ENCODE results near the gene TP53TG3D.
"Not testable (repeated sequence)": the region's sequence is repeated elsewhere in the genome, so short reads cannot be mapped to it uniquely, and the experiment has no call there.

- TF ChIP-seq CTCF (IDR thresholded peaks at IDR 0.05); SIN3A (IDR thresholded peaks at IDR 0.05; ENCODE audit: borderline replicate concordance, insufficient read depth, low read depth, low read length); POLR2AphosphoS5 (IDR thresholded peaks at IDR 0.05; ENCODE audit: low read depth, low read length); REST (IDR thresholded peaks at IDR 0.05; ENCODE audit: insufficient read depth in 1 of 2, low read depth in 2 of 2, low read length in 1 of 2); TCF7L2 (IDR thresholded peaks at IDR 0.05; ENCODE audit: low read depth, low read length): not testable (repeated sequence)
Observed at GRCh38 chr16:32287743-32288142, 34.7 kb downstream of the TP53TG3D start.

Measured in Panc1 (cell line).